ENCODE data around the gene MRPS15. TPM values are rescaled to one million over a fixed set of nuclear protein-coding genes. Genes with fewer than 3 reads are reported as not detected.

The MRPS15 gene
- polyA plus RNA-seq, 1 experiment = 34.4 TPM

GRCh38 chr1:36446271-36446670 is 17.9 kb downstream of the MRPS15 start:
- no peak for TF ChIP-seq CTCF (IDR thresholded peaks at IDR 0.05; ENCODE audit: insufficient read depth, low read depth, low read length)
- H3K36me3 ChIP-seq (ENCODE audit: control insufficient read depth, insufficient read depth, low read length) = no peaks in the 10 kb centered on the region
- no peaks in the 10 kb centered on the region for H3K27me3 ChIP-seq (ENCODE audit: control insufficient read depth, insufficient read depth, low read length)
- no peak overlapping the region for H3K4me3 ChIP-seq (ENCODE audit: low read depth, low read length)
- no peak for DNase-seq (ENCODE audit: low read depth)
- ChIA-PET POLR2A (no interaction called here), CTCF (interaction anchor here (1.6 kb wide), 1 partner anchor 103 kb away, joined by 4 read pairs; no protein-coding TSS in a partner anchor)

GRCh38 chr1:36443297-36443696 is 20.9 kb downstream of the MRPS15 start:
- Histone ChIP-seq H3K36me3 (ENCODE audit: control insufficient read depth, insufficient read depth, low read length) (no peaks in the 10 kb centered on the region), H3K27me3 (ENCODE audit: control insufficient read depth, insufficient read depth, low read length) (no peaks in the 10 kb centered on the region), H3K4me3 (ENCODE audit: low read depth, low read length) (no peak overlapping the region)
- ChIA-PET CTCF (no interaction called here), POLR2A (no interaction called here)
- no peak for TF ChIP-seq CTCF (IDR thresholded peaks at IDR 0.05; ENCODE audit: insufficient read depth, low read depth, low read length)
- no peak for DNase-seq (ENCODE audit: low read depth)

GRCh38 chr1:36442337-36442736 is 21.8 kb downstream of the MRPS15 start:
- ChIA-PET CTCF (no interaction called here), POLR2A (no interaction called here)
- TF ChIP-seq CTCF (IDR thresholded peaks at IDR 0.05; ENCODE audit: insufficient read depth, low read depth, low read length) = no peak
- no peak overlapping the region for H3K4me3 ChIP-seq (ENCODE audit: low read depth, low read length)
- DNase-seq (ENCODE audit: low read depth) = no peak
- H3K36me3 ChIP-seq (ENCODE audit: control insufficient read depth, insufficient read depth, low read length) = no peaks in the 10 kb centered on the region
- H3K27me3 ChIP-seq (ENCODE audit: control insufficient read depth, insufficient read depth, low read length) = no peaks in the 10 kb centered on the region

- Histone ChIP-seq H3K27me3 (ENCODE audit: control insufficient read depth, insufficient read depth, low read length) (no peaks in the 10 kb centered on the region), H3K4me3 (ENCODE audit: low read depth, low read length) (no peak overlapping the region), H3K36me3 (ENCODE audit: control insufficient read depth, insufficient read depth, low read length) (no peaks in the 10 kb centered on the region)
- DNase-seq (ENCODE audit: low read depth) = no peak
- POLR2A ChIA-PET = no interaction called here
- TF ChIP-seq CTCF (IDR thresholded peaks at IDR 0.05; ENCODE audit: insufficient read depth, low read depth, low read length) = no peak
- CTCF ChIA-PET = no interaction called here
Observed at GRCh38 chr1:36440646-36441045, 23.5 kb downstream of the MRPS15 start.

GRCh38 chr1:36440044-36440443 is 24.1 kb downstream of the MRPS15 start:
- ChIA-PET CTCF (no interaction called here), POLR2A (no interaction called here)
- Histone ChIP-seq H3K36me3 (ENCODE audit: control insufficient read depth, insufficient read depth, low read length) (no peaks in the 10 kb centered on the region), H3K27me3 (ENCODE audit: control insufficient read depth, insufficient read depth, low read length) (no peaks in the 10 kb centered on the region), H3K4me3 (ENCODE audit: low read depth, low read length) (no peak overlapping the region)
- no peak for TF ChIP-seq CTCF (IDR thresholded peaks at IDR 0.05; ENCODE audit: insufficient read depth, low read depth, low read length)
- DNase-seq (ENCODE audit: low read depth) = no peak
